ENCODE measurements around the gene ABHD14A. TPM values are rescaled to one million over a fixed set of nuclear protein-coding genes. Genes with fewer than 3 reads are reported as not detected.

The ABHD14A gene
- total RNA-seq, 4 donors from 2014 or later = 8.7 to 37.9 (median 29.9) TPM

DNA sequence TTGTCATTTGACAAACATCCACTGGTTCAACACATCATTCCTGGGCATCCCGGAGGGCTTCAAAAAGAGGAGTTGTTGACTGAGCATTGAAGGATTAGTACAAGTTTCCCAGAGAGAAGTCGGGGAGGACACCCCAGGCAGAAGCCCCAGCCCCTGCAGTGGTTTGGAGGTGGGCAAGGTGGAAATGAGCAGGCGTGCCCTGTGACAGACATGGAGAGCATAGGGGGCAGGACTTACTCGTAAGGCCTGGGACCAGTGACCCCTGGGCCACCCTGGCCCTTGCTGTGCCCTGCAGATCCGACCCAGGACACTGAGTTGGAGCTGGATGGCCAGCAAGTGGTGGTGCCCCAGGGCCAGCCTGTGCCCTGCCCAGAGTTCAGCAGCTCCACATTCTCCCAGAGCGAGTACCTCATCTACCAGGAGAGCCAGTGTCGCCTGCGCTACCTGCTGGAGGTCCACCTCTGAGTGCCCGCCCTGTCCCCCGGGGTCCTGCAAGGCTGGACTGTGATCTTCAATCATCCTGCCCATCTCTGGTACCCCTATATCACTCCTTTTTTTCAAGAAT lies 26.8 kb upstream of the ABHD14A start:
- no peak for TF ChIP-seq POLR2A (IDR thresholded peaks at IDR 0.05)
- TF ChIP-seq, protein P1, sequence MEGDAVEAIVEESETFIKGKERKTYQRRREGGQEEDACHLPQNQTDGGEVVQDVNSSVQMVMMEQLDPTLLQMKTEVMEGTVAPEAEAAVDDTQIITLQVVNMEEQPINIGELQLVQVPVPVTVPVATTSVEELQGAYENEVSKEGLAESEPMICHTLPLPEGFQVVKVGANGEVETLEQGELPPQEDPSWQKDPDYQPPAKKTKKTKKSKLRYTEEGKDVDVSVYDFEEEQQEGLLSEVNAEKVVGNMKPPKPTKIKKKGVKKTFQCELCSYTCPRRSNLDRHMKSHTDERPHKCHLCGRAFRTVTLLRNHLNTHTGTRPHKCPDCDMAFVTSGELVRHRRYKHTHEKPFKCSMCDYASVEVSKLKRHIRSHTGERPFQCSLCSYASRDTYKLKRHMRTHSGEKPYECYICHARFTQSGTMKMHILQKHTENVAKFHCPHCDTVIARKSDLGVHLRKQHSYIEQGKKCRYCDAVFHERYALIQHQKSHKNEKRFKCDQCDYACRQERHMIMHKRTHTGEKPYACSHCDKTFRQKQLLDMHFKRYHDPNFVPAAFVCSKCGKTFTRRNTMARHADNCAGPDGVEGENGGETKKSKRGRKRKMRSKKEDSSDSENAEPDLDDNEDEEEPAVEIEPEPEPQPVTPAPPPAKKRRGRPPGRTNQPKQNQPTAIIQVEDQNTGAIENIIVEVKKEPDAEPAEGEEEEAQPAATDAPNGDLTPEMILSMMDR (IDR thresholded peaks at IDR 0.05 in 4 of 5, conservative IDR thresholded peaks at IDR 0.05 in 1 of 5) = no peak
- Histone ChIP-seq H3K9me3 (no peaks in the 10 kb centered on the region), H3K4me3 (no peak overlapping the region), H3K27ac (no peak overlapping the region), H3K4me1 (peaks cover 2 to 3% of the 10 kb centered on the region in 2 donors), H3K36me3 (peaks cover 0 to 21% of the 10 kb centered on the region in 2 donors), H3K27me3 (no peaks in the 10 kb centered on the region)
- in situ Hi-C loops (cut with MboI; ENCODE audit: low sequenced_read_pairs in 4 of 4) = loop anchor here in 2 of 4 donors (10.0 kb wide), 1 partner anchor 47 kb away; the partner anchor contains the start of gene RPL29 (in 2 of the 2)
- intact Hi-C loops (cut with DNase I; ENCODE audit: low total_unique reads) = no loop called here
- ATAC-seq (no peak), DNase-seq (no peak)

DNA sequence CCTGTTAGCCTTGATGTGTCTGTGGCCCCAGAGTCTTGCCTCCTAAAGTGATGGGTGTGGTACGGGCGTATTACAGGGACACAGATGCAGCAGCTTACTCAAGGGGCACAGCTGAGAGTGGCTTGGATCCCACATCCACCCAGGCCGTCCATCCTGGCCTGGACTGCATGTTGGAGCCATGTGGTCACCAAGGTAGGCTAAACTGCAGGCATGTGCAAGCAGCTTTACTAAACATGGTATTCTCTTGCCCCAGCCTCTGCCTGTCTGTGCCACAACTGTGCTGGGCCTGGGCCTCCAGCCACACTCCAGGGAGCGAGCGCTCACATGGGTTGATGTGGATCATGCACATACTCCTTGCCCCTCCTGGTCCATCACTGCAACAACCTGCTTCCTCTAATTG lies 25.7 kb upstream of the ABHD14A start:
- no peak for TF ChIP-seq POLR2A (IDR thresholded peaks at IDR 0.05)
- TF ChIP-seq, protein P1 (IDR thresholded peaks at IDR 0.05 in 4 of 5, conservative IDR thresholded peaks at IDR 0.05 in 1 of 5) = no peak
- no peaks in the 10 kb centered on the region for H3K9me3 ChIP-seq
- no peaks in the 10 kb centered on the region for H3K27me3 ChIP-seq
- in situ Hi-C loops (cut with MboI; ENCODE audit: low sequenced_read_pairs in 4 of 4) = loop anchor here in 2 of 4 donors (10.0 kb wide), 1 partner anchor 46 kb away; the partner anchor contains the start of gene RPL29 (in 2 of the 2)
- no peak overlapping the region for H3K27ac ChIP-seq
- intact Hi-C loops (cut with DNase I; ENCODE audit: low total_unique reads) = no loop called here
- peaks cover 0 to 21% of the 10 kb centered on the region in 2 donors for H3K36me3 ChIP-seq
- no peak for DNase-seq
- H3K4me3 ChIP-seq = no peak overlapping the region
- no peak for ATAC-seq
- H3K4me1 ChIP-seq = no peaks in the 10 kb centered on the region

DNA sequence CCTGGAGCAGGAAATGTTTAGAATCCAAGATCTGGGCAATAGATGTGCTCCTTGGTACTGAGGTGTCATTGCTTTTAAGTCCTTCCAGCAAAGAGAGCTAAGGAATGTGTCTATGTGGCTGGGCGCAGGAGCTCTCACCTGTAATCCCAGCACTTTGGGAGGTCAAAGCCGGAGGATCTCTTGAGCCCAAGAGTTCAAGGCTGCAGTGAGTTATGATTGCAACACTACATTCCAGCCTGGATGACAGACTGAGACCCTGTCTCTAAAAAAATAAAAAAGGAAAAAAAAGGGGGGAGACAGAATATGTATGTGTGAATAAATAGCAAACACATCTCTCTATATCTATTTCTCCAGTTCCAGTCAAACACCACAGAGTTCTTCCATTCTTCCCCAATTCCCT lies 24.0 kb upstream of the ABHD14A start:
- no peak overlapping the region for H3K27ac ChIP-seq
- in situ Hi-C loops (cut with MboI; ENCODE audit: low sequenced_read_pairs in 4 of 4) (no loop called here), intact Hi-C loops (cut with DNase I; ENCODE audit: low total_unique reads) (no loop called here)
- no peak for ATAC-seq
- TF ChIP-seq POLR2A (IDR thresholded peaks at IDR 0.05) = no peak
- TF ChIP-seq, protein P1 (IDR thresholded peaks at IDR 0.05 in 4 of 5, conservative IDR thresholded peaks at IDR 0.05 in 1 of 5) = no peak
- no peaks in the 10 kb centered on the region for H3K9me3 ChIP-seq
- peaks cover 9 to 10% of the 10 kb centered on the region in 2 donors for H3K4me1 ChIP-seq
- H3K27me3 ChIP-seq = no peaks in the 10 kb centered on the region
- peaks cover 0 to 17% of the 10 kb centered on the region in 2 donors for H3K36me3 ChIP-seq
- no peak overlapping the region for H3K4me3 ChIP-seq
- no peak for DNase-seq

DNA sequence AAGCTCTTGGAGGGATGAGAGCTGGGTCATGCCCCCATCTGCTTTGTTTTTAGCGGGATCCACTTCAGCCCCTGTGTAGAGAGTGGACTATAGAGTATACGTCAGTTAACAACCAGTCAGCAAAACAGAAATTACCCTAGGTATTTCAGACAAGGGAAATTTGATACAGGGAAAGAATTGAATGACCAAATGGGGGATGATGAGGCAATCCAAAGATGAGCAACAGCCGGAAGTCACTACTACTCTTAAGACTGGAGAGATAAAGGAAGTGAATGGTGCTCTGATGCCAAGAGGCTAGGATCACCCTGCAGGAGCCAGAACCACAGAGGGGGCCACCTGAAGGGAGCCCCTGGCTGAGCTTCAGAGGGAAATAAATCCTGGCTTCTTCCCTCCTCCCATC lies 21.4 kb upstream of the ABHD14A start:
- ATAC-seq = no peak
- DNase-seq = no peak
- H3K9me3 ChIP-seq = no peaks in the 10 kb centered on the region
- peaks cover 0 to 16% of the 10 kb centered on the region in 2 donors for H3K36me3 ChIP-seq
- no peaks in the 10 kb centered on the region for H3K27me3 ChIP-seq
- in situ Hi-C loops (cut with MboI; ENCODE audit: low sequenced_read_pairs in 4 of 4) (no loop called here), intact Hi-C loops (cut with DNase I; ENCODE audit: low total_unique reads) (no loop called here)
- H3K27ac ChIP-seq = no peak overlapping the region
- H3K4me1 ChIP-seq = peaks cover 10 to 18% of the 10 kb centered on the region in 2 donors
- no peak overlapping the region for H3K4me3 ChIP-seq
- TF ChIP-seq, protein P1 (IDR thresholded peaks at IDR 0.05 in 4 of 5, conservative IDR thresholded peaks at IDR 0.05 in 1 of 5) = no peak
- no peak for TF ChIP-seq POLR2A (IDR thresholded peaks at IDR 0.05)
